HG02943 (cell line): ENCODE data around the gene NEXN.

ENCODE experiments used
- ATAC-seq: cut with Tn5 transposase; IDR thresholded peaks from one replicate; pipeline ENCODE4 v1.9.1; 2021; ENCODE audit warnings: mild to moderate bottlenecking, low read depth, moderate library complexity; ENCODE audit not compliant: unreplicated experiment

The NEXN gene

DNA sequence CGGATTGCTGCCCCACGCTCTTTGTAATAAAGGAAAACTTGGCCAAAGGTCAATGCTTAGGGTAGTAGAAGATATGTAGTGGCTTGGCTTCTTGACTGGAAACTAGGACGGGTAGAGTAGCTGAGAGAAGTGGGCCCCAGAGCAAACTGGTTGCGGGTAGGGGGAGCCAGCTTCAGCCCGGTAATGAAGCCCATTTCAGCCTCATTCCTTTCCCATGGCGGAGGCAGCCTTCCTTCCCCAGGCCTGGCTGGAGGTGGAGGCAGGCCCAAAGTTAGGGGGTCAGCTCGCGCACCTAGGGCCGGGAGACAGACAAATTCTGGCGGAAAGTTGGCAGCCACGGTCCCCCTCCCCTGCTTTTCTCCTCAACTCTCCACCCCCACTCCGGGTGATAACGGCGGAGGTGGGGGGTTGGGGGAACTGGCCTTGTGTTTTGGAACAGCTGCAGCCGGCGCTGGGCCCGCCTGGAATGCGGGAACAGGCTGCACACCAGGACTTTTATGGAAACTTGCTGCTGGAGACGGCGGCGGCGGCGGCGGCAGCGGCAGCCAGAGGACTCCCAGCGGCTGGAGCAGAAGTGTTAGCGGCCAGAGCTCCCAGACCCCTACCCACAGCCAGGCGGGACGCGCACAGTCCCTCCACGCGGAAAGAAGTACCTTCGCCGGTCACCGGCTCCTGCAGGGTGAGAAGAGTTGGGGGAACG lies at the start of gene NEXN:
Gene NEXN (plus strand): TSS at position 544 of the 700 bp plus-strand sequence. CDS start 27,483 bp downstream, outside the sequence.
- ATAC-seq, result no peak

DNA sequence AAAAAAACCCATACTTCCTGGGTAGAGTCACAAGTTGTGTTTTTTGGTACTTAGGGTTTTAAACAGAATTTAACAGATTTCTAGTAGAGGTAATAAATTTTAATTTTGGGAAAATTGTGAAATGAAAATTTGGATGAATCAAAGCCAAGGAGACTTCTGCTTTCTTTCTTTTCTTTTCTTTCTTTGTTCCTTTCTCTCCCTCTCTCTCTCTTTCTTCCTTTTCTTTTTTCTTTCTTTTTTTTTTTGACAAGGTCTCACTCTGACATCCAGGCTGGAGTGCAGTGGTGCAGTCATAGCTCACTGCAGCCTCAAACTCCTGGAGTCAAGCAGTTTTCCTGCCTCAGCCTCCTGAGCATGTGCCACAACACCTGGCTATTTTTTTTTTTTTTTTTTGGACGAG lies 46.9 kb upstream of the NEXN start:
- no peak for ATAC-seq

DNA sequence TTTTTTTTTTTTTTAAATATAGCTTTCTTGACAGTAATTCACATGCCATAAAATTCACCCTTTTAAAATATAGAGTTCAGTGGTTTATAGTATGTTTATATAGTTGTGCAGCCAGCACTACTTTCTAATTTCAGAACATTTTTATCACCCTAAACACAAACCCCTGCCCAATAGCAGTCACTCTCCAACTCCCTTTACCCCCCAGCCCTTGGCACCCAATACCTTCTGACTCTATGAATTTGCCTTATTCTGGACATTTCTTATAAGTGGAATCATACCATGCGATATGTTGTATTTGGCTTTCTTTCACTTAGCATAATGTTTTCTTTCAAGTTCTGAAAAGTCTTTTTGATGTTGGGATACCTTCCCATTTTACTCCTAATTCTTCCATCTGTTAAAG lies 42.5 kb upstream of the NEXN start:
- no peak for ATAC-seq

DNA sequence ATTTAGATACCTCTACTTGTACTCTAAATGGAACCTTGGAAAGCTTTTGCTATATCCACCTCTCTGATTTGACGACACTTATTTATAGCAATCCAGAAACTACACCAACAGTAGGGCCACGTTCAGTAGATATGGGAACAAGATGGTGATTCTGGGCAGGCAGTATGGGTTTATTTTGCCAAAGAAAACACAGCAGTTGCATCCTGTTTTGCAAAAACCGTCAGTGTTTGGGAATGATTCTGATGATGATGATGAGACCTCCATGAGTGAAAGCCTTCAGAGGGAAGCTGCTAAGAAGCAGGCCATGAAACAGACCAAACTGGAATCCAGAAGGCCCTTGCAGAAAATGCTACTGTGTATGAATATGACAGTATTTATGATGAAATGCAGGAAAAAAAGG lies 41.5 kb upstream of the NEXN start:
- no peak for ATAC-seq

DNA sequence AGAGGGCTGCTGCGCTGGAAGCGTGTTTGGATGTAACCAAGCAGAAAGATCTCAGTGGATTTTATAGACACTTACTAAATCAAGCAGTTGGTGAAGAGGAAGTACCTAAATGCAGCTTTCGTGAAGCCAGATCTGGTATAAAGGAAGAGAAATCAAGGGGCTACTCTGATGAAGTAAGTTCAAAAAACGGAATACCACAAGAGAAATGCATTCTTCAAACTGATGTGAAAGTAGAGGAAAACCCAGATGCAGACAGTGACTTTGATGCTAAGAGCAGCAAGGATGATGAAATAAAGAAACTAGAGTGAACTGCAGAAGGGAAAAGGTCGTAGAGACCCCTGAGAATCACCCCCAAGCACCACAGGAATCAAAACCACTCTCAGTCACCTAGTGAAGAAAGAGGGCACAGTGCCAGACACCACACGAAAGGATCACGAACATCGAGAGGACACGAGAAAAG lies 40.8 kb upstream of the NEXN start:
- ATAC-seq, result no peak

GRCh38 chr1:77850082-77850481 lies 38.3 kb upstream of the NEXN start:
- ATAC-seq, result no peak

GRCh38 chr1:77857552-77857951 lies 30.9 kb upstream of the NEXN start:
- ATAC-seq, result no peak

DNA sequence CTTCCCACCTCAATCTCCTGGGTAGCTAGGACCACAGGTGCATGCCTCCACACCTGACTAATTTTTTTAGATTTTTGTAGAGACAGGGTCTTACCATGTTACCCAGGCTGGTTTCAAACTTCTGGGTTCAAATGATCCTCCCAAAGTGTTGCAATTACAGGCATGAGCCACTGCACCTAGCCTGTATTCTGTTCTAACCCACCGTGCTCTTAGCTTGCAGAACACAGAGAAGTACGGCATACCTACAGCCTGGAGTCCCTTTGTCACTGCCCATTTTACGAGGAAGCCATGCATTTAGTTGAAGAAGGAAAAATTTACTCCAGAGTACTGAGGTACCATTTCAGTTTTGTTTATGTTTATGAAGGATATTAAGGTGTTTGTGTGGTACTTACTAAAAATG lies 29.7 kb upstream of the NEXN start:
- ATAC-seq, result no peak

- ATAC-seq, result no peak
Measured at GRCh38 chr1:77859248-77859647, 29.2 kb upstream of the NEXN start.

- no peak for ATAC-seq
Measured at GRCh38 chr1:77866296-77866695, 22.1 kb upstream of the NEXN start.

- no peak for ATAC-seq
Measured at GRCh38 chr1:77872645-77873044, 15.8 kb upstream of the NEXN start.

- no peak for ATAC-seq
Measured at GRCh38 chr1:77873461-77873860, 15.0 kb upstream of the NEXN start.

- ATAC-seq, result no peak
Measured at GRCh38 chr1:77874804-77875445, 13.5 kb upstream of the NEXN start.

GRCh38 chr1:77876884-77877283 lies 11.5 kb upstream of the NEXN start:
- no peak for ATAC-seq

- ATAC-seq, result no peak
Measured at GRCh38 chr1:77881061-77881460, 7.4 kb upstream of the NEXN start.

GRCh38 chr1:77882411-77882810 lies 6.0 kb upstream of the NEXN start:
- ATAC-seq, result no peak

DNA sequence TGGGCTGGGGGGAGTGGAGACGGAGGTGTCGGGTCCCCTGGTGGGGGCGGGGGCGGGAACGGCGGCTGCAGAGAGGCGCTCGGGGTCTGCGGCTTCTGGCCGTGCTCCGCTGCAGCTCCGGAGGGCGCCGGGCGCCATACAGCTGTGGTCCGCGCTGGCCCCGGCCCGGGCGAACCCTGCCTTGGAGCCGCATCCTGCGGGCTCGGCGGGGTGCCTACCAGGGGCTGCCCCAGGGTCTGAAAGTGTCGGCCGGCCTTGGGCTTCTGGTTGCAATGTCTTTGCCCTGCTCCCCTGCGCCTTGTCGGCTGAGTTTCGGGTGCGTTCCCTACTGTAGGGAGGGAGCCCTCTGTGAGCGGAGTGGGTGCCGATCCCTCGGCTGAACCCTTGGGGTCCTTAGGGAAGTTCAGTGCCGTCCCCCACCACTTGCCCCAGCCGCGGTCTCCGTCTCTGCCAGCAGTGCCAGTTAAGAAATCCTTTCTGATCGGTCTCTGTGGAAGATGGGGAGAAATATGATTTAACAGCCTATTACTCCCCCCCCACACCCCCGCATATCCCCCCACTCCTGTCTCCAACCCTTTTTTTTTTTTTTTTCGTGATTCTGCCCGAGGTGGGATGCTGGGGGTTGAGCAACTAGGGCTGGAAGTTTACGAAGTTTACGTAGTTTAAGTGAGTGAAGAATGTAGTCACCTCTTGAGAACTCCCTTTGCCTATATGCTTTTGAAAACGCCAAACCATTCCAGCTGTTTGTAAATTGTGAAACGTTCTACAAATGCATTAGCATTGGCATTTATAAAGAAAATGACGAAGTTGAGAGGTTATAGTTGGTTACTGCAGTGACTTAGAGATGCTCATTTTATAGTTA lies 588 bp downstream of the NEXN start:
- ATAC-seq, result no peak

GRCh38 chr1:77889671-77890070 lies 1.2 kb downstream of the NEXN start:
- ATAC-seq, result no peak

DNA sequence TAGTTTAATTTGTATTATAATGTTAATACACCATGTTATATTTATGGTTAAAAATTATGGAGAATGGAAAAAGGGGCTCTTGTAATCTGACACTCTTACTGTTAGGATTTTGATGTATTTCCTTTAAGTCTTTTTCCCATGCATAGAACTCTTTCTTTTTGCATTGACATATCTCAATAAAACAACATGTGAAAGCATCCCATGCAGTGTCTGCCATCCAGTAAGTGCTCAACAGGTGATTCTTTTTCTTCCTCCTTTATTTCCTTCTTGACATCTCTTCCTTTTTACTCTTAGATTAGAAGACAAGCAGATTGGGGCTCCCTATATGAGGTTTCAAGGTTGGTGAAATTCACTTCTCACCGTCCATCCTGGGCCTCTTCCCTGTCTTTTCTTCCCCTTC lies 2.8 kb downstream of the NEXN start:
- no peak for ATAC-seq

GRCh38 chr1:77899647-77900320 lies 11.4 kb downstream of the NEXN start:
- no peak for ATAC-seq
